GM18861 (cell line): ENCODE results near the gene CTBP1.

Source experiments
- ATAC-seq: cut with Tn5 transposase; IDR thresholded peaks from one replicate; pipeline ENCODE4 v1.9.1; 2021; ENCODE audit not compliant: unreplicated experiment

Gene CTBP1

DNA sequence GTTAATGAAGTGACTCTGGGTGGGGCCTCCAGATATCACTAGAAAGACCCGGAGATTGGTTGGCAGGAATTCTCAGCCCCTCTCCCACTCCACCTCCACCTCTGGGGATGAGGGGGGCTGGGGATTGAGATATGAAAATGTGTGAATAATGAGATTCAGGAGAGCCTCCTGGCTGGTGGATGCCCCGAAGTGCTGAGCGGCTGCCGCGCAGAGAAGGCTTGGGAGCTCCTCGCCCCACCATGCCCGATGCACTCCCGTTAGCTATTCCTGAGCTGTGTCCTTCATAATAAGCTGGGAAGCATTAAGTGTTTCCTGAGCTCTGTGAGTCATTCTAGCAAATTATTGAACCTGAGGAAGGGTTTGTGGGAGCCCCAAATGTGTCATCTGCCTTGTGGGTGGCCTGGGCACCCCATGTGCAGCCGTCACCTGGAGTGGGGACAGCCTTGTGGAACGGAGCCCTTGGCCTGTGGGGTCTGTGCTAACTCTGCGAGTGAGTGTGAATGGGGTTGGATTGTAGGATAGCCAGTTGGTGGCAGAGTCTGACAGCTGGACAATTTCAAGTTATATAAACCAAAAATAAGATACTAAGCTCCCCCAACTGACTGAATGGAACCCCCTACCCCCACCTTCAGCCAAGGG lies 36.3 kb upstream of the CTBP1 start:
- no peak for ATAC-seq

DNA sequence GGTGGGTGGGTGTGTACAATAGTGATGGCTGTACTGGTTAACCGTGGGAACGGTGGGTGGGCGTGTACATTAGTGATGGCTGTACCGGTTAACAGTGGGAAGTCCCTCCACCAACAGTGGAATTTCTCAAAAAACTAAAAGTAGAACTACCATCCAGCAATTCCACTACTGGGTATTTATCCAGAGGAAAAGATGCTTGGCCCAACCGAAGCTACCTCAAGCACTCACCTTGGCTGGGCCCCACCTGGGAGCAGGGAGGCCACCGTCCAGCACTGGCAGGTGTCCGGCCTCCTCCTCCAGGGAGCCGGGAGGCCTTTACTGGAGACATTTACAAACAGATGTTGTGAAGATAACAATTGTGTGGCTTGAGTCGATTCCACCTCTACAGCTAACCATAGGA lies 34.8 kb upstream of the CTBP1 start:
- ATAC-seq = no peak

DNA sequence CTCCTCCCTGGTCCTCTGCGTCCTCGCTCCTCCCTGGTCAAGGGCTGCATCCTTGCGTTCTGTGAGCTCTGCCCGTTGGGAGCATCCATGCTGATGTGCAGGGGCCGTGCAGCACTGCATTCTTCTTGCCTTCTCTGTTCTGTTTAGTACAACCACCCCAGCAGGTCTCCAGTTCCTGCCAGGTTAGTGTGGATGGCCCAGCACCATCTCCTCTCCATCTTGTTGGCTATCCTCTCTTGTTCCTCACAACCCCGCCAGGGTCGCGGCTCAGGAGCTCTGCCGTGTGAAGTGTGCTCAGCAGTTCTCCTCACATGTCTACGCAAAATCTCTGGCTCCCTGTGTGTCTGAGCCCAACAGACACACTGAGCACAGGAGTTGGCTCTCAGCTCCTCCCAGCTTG lies 30.3 kb upstream of the CTBP1 start:
- ATAC-seq = no peak

DNA sequence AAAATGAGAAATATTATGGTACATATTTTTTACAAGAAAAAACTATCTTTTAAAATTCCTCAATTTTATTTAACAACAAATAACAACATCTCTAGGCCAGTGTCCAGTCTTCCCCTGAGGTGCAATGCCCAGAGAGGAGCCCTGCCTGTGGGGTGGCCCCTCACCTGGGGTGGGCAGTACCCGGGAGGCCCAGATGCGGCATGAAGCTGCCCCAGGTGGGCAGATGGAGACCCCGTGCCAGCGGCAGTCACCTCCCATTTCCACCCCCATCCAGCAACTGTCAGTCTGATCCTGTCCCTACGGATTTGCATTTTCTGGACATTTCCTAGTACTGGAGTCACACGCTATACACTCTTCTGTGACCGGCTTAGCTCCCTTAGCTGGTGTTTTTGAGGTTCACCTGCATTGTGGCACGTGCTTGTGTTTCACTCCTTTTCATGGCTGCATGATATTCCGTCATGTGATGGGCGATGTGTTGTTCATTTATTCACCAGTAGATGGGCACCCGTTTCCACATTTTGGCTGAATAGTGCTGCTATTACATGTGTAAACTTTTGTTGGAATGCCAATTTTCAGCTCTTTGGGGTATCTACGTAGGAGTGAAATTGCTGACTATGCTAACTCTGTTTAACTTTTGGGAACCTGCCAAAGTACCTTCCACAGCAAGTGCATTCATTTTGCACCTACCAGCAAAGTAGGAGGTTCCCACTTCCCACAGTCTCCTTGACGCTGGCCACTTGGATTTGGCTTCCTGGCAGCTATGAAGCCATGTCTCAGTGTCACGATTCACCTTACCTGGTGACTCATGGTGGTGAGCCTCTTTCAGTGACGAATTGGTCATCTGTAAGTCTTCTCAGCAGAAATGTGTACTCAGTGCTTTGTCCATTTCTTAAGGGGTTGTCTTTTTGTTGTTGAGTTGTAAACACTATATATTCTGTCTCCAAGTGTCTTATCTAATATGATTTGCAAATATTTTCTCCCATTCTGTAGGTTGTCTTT lies 29.0 kb upstream of the CTBP1 start:
- ATAC-seq = no peak

DNA sequence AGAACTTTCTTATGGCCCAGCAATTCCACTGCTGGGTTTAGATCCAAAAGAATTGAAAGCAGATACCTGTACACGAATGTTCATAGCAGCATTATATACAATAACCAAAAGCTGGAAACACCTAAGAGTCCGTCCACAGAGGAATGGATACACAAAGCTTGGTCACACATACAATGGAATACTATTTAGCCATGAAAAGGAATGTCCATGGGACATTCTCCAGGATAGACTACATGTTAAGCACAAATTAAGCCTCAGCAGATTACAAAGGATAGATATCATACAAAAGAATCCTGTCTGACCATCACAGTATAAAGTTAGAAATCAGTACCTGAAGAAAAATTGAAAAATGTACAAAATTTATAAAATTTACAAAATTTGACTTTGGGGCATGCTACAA lies 28.1 kb upstream of the CTBP1 start:
- ATAC-seq = no peak

DNA sequence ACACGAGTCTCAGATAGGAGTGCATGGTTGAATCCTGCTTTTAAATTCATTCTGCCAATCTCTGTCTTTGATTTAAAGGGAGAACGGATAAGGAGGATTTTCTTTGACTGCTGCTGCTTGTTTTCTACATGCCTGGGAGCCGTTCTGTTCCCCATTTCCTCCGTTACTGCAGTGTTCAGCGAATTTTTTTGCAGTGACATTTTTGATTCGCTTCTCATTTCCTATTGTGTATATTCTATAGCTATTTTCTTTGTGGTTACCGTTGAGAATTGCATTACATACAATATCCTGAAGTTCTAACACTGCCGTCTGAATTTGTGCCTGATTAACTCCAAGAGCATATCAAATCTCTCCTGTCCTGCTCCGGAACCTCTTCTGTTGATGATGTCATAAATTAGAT lies 25.9 kb upstream of the CTBP1 start:
- no peak for ATAC-seq

DNA sequence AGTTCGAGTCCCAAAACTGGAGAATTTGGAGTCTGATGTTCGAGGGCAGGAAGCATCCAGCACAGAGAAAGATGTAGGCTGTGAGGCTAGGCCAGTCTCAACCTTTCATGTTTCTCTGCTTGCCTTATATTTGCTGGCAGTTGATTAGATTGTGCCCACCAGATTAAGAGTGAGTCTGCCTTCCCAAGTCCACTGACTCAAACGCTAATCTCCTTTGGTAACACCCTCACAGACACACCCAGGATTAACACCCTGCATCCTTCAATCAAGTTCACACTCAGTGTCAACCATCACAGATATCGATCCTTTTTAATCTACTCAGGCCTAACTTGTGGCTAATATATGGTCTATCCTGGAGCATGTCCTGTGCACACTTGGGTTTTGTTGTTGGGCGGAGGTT lies 22.8 kb upstream of the CTBP1 start:
- no peak for ATAC-seq

DNA sequence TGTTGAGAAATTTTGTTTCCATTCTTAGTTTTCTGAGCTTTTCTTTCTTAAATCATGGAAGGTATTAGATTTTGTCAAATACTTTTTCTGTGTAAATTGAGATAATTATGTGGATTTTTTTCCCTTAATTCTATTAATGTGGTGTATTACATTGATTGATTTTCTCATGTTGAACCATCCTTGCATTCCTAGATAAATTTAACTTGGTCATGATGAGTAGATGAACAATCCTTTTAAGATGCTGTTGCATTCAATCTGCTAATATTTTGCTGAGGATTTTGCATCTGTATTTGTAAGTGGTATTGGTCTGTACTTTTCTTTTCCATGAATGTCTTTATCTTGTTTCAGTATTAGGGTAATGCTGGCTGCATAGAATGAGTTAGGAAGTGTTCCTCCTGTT lies 20.3 kb upstream of the CTBP1 start:
- ATAC-seq = no peak

DNA sequence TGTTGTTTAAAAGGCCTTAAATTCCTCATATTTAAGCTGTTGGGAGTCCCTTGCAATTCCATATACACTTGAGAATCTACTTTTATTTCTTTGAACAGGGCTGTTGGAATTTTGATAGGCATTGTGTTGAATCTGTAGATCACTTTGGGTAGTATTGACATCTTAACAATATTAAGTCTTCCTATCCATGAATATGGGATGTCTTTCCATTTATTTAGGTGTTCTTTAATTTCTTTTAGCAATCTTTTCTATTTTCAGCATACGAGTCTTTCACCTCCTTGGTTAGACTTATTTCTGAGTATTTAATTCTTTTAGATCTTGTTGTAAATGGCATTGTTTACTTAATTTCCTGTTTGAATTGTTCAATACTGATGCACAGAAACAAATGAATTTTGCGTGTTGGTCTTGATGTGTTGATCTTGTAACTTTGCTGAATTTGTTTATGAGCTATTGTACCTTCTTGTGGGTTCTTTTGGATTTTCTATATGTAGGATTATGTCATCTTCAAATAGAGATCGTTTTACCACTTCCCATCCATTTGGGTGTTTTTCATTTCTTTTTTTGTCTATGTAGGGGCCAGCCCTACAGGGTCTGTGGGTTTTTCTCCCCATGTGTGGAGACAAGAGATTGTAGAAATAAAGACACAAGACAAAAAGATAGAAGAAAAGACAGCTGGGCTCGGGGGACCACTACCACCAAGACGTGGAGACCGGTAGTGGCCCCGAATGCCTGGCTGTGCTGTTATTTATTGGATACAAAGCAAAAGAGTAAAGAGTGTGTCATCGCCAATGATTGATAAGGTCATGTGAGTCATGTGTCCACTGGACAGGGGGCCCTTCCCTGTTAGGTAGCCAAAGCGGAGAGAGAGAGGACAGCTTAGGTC lies 18.2 kb upstream of the CTBP1 start:
- no peak for ATAC-seq

DNA sequence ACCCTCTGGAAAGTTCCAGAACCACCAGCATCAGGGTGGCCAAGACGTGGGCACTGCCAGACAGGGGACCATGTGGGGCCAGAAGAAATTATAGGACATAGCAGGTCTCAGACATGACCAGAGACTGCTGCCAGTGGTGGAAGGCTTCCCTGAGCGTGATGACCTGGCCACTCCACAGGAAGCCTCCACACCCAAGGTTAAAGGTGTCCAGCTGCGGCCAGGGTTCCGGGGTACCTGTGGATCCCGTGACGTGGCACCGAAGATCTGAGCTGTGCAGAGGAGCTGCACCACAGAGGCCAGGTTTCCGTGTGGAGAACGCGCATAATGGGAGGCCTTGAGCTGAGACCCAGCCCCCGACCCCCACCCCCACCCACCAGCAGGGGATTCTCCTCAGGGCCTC lies 16.4 kb upstream of the CTBP1 start:
- no peak for ATAC-seq

DNA sequence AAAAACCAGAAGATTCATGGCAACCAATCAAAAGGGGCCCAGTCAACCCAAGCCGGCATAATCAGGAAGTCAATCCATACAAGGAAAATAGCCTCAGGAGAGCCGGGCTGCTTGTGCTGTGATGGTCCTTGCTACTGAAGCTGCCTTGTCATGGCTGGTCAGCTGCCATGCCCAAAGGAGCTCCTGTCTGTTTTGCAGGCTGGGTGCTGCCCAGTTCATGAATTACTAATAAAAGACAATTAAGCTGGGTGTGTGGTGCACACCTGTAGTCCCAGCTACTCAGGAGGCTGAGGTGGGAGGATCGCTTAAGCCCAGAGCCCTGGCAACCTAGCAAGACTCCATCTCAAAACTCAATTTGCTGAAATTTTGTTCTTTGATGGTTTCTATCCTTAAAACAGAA lies 16.0 kb upstream of the CTBP1 start:
- no peak for ATAC-seq

DNA sequence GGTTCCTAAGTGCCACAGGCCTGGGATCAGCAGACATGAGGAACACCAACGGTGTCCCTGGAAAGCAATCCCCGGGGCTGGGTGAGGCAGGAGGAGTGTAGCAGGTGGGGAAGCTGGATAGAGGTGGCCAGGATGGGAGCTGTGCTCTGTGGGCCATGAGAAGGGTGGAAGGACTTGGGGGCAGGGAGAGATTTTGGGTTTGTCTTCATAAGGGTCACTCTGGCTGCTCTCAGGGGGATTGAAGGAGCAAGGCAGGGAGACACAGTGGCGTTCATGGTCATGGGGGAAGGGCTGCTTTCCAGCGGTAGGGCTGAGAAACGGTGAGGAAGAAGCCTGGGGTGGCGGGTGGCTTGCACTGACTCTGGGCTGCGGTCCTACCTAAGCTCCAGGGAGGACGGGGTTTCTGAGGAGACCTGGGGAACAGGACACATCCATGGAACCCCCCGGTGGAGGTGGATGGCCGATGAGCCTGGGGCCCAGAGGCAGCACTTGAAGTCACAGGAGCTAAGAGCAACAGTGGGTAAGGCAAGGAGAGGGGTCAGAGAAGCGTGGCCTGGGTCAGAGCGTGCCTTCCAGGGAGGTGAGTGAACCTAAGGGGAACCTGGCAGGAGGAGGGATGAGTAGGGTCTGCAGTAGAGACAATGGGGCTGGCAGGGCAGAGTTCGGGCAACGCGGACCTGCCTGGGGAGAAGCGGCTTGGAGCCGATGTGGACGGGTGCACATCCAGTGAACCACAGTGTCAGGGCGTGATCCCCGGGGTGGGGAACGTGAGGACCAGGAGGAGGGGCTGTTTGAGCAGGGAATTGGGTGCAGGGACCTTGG lies 12.4 kb upstream of the CTBP1 start:
- ATAC-seq = no peak

DNA sequence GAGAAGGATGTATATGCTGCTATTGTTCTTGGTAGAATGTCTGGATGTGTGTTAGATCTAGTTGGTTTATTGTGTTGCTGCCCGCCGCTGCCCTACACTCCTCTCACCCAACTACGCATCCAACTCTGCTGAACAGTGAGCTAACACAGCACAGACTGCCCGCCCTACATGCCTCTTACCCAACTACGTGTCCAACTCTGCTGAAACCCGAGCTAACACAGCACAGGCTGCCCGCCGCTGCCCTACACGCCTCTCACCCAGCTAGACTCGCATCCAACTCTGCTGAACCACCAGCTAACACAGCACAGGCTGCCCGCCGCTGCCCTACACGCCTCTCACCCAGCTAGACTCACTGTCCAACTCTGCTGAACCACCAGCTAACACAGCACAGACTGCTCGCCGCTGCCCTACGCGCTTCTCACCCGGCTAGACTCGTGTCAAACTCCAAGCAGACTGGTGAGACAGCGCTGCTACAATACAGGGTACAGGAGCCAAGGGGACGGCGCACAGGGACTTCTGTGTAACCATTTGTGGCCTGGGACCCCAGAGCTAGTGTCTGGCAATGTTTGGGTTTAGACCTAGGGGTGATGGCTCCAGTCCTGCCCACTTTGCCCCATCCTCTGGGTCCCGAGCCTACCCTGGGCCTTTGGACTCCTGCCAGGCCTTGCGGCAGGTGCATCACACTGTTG lies 11.6 kb upstream of the CTBP1 start:
- no peak for ATAC-seq

DNA sequence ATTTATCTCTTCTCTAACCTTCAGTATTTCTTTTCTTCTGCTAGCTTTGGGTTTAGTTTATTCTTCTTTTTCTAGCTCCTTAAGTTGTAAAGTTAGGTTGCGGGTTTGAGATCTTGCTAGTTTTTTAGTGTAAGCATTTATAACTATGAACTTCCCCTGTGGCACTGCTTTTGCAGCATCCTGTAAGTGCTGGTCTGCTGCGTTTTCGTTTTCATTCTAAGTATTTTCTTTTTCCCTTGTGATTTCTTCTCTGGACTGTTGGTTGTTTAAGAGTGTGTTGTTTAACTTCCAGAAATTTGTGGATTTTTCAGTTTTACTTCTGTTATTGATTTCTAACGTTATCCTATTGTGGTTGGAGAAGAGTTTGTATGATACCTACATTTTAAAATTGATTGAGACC lies 11.0 kb upstream of the CTBP1 start:
- ATAC-seq = no peak

DNA sequence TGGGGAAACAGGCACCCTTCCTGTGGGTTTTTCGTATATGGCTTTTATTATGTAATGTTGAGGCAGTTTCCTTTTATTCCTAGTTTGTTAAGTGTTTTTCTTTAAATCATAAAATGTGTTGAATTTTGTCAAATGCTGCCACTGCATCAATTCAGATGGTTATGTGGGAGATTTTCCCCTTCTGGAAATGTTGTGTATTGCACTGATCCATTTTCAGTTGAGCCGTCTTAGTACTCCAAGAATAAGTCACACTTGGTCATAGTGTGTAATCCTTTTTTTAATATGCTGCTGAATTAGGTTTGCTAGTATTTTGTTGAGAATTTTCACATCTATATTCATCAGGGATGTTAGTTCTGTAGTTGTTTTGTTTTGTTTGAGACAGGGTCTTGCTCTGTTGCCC lies 9.5 kb upstream of the CTBP1 start:
- ATAC-seq = no peak

DNA sequence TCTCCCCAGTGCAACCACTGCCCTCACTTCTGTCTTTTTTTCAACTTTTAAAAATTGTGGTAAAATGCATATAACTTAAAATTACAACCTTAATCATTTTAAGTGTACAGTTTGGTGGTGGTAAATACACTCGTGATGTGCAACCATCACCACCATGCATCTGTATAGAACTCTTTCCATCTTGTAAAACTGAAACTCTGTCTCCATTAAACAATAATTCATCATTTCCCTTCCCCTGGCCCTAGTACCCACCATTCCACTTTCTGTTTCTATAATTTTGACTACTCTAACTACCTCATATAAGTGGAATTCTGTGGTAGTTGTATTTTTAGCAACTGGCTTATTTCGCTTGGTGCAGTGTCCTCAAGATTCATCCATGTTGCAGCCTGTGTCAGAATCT lies 6.8 kb upstream of the CTBP1 start:
- ATAC-seq = no peak

DNA sequence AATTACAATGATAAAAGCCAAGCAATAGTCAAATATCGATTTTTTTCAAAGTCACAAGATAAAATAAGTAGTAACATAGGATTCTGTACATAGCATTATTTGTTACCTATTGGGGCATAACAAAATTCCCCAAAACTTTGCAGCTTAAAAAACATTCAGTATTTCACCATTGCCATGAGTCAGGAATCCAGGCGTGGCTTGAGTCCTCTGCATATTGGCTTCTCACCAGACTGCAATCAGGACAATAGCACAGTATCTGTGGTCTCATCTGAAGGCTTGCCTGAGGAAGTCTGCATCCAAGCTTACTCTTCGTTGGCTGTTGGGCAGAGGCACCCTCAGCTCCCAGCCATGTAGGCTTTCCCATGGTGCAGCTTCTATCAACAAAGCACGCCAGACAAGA lies 6.2 kb upstream of the CTBP1 start:
- no peak for ATAC-seq

DNA sequence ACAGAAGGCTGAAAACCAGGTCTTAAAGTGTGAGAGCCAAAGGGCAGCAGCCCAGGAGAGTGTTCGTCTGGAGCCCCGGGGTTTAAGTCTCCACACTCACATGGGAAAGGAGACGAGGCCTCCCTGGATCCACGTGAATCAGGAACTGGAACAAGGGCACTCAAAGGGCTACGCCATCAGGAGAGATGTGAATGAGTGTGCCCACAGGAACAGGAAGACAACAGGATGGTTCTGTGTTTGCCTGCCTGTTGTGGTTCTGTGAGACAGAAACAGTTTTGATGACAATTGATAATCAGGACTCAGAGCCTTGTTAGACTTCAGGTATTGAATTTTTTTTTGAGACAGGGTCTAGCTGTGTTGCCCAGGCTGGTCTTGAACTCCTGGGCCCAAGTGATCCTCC lies 4.9 kb upstream of the CTBP1 start:
- ATAC-seq = no peak

DNA sequence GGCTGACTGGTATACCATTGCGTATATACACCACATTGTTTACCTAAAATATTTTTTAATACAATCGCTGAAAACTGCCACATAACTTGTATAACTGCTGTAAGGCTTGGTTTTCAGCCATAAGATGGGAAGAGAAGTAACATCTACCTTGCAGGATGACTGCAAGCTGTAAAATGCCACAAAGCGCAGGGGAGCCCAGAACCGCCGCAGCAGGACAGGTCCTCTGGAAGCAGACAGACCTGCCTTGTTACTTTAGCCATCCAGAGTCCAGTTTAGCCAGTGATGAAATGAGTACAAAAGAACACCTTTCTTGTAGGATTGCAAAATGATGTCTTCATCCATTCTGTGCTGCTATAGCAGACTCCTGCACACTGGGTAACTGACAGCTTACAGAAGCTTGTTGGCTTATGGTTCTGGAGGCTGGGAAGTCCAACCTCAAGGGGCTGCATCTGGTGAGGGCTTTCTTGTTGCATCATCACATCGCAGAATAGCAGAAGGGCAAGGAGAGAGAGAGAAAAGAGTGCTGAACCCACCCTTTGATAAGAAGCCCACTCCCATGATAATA lies 4.1 kb upstream of the CTBP1 start:
- no peak for ATAC-seq

DNA sequence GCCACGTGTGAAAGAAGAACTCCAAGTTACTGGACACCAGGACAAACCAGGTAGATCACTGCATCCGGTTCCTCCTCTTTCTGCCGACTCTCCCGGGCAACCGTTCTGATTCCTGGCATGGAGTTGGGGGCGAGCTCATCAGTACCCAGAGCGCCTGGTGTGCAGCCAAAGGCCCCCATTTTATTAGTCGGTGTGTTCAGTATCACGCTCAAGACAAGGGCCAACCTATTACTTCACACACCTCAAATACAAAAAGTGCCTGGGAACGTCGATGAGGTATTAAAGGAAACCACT lies 2.8 kb upstream of the CTBP1 start:
- ATAC-seq = no peak
